ENCODE results near the gene FADS6. TPM values are rescaled to one million over a fixed set of nuclear protein-coding genes. Genes with fewer than 3 reads are reported as not detected.

The FADS6 gene
- total and polyA plus RNA-seq, 2 donors, result 0.48 to 0.96 TPM

GRCh38 chr17:74892013-74892841 is 1.2 kb downstream of the FADS6 start:
- WGBS, result 62% methylated on average over 20 of the region's 20 CpGs
- DNase-seq (ENCODE audit: extremely low spot score), result no peak
- H3K36me3 ChIP-seq (ENCODE audit: insufficient read depth), result no peaks in the 10 kb centered on the region
- no peak overlapping the region for H3K27ac ChIP-seq (ENCODE audit: low read depth)
- peaks cover 3% of the 10 kb centered on the region for H3K4me1 ChIP-seq (ENCODE audit: insufficient read depth)
- H3K4me3 ChIP-seq (ENCODE audit: low read depth, low read length), result peak overlapping the region; percentile 31

- H3K27ac ChIP-seq (ENCODE audit: low read depth), result no peak overlapping the region
- DNase-seq (ENCODE audit: extremely low spot score), result no peak
- 87% methylated on average over 7 of the region's 7 CpGs for WGBS
- H3K4me1 ChIP-seq (ENCODE audit: insufficient read depth), result peaks cover 3% of the 10 kb centered on the region
- no peaks in the 10 kb centered on the region for H3K36me3 ChIP-seq (ENCODE audit: insufficient read depth)
- no peak overlapping the region for H3K4me3 ChIP-seq (ENCODE audit: low read depth, low read length)
These were observed 2.9 kb downstream of the FADS6 start for GRCh38 chr17:74890554-74890953.

GRCh38 chr17:74888469-74888868 is 5.0 kb downstream of the FADS6 start:
- DNase-seq (ENCODE audit: extremely low spot score), result no peak
- Histone ChIP-seq H3K27ac (ENCODE audit: low read depth) (no peak overlapping the region), H3K36me3 (ENCODE audit: insufficient read depth) (no peaks in the 10 kb centered on the region), H3K4me3 (ENCODE audit: low read depth, low read length) (no peak overlapping the region), H3K4me1 (ENCODE audit: insufficient read depth) (peaks cover under 1% of the 10 kb centered on the region)
- WGBS, result 53% methylated on average over 13 of the region's 13 CpGs

GRCh38 chr17:74883241-74883745 is 10.1 kb downstream of the FADS6 start:
- WGBS, result 58% methylated on average over 15 of the region's 15 CpGs
- Histone ChIP-seq H3K27ac (ENCODE audit: low read depth) (no peak overlapping the region), H3K4me3 (ENCODE audit: low read depth, low read length) (no peak overlapping the region), H3K4me1 (ENCODE audit: insufficient read depth) (no peaks in the 10 kb centered on the region), H3K36me3 (ENCODE audit: insufficient read depth) (no peaks in the 10 kb centered on the region)
- DNase-seq (ENCODE audit: extremely low spot score), result no peak

- Histone ChIP-seq H3K4me3 (ENCODE audit: low read depth, low read length) (no peak overlapping the region), H3K4me1 (ENCODE audit: insufficient read depth) (no peaks in the 10 kb centered on the region), H3K27ac (ENCODE audit: low read depth) (no peak overlapping the region), H3K36me3 (ENCODE audit: insufficient read depth) (no peaks in the 10 kb centered on the region)
- no peak for DNase-seq (ENCODE audit: extremely low spot score)
- 66% methylated on average over 20 of the region's 20 CpGs for WGBS
These were observed 10.8 kb downstream of the FADS6 start for GRCh38 chr17:74882517-74883240.

GRCh38 chr17:74881073-74881472 is 12.4 kb downstream of the FADS6 start:
- H3K4me3 ChIP-seq (ENCODE audit: low read depth, low read length), result no peak overlapping the region
- DNase-seq (ENCODE audit: extremely low spot score), result no peak
- WGBS, result 64% methylated on average over 11 of the region's 11 CpGs

GRCh38 chr17:74879308-74879707 is 14.1 kb downstream of the FADS6 start:
- no peak overlapping the region for H3K27ac ChIP-seq (ENCODE audit: low read depth)
- 88% methylated on average over 16 of the region's 16 CpGs for WGBS
- no peak for DNase-seq (ENCODE audit: extremely low spot score)
- no peaks in the 10 kb centered on the region for H3K4me1 ChIP-seq (ENCODE audit: insufficient read depth)
- H3K36me3 ChIP-seq (ENCODE audit: insufficient read depth), result no peaks in the 10 kb centered on the region
- no peak overlapping the region for H3K4me3 ChIP-seq (ENCODE audit: low read depth, low read length)

More at GRCh38 chr17:74881073-74881472, 12.4 kb downstream of the FADS6 start:
- Histone ChIP-seq H3K36me3 (ENCODE audit: insufficient read depth) (no peaks in the 10 kb centered on the region), H3K4me1 (ENCODE audit: insufficient read depth) (no peaks in the 10 kb centered on the region), H3K27ac (ENCODE audit: low read depth) (no peak overlapping the region)

GRCh38 chr17:74878658-74879057 is 14.8 kb downstream of the FADS6 start:
- 62% methylated on average over 2 of the region's 2 CpGs for WGBS
- no peak overlapping the region for H3K4me3 ChIP-seq (ENCODE audit: low read depth, low read length)
- no peak for DNase-seq (ENCODE audit: extremely low spot score)
- no peak overlapping the region for H3K27ac ChIP-seq (ENCODE audit: low read depth)
- no peaks in the 10 kb centered on the region for H3K36me3 ChIP-seq (ENCODE audit: insufficient read depth)
- H3K4me1 ChIP-seq (ENCODE audit: insufficient read depth), result no peaks in the 10 kb centered on the region

- WGBS, result 45% methylated on average over 19 of the region's 19 CpGs
- Histone ChIP-seq H3K4me1 (ENCODE audit: insufficient read depth) (no peaks in the 10 kb centered on the region), H3K27ac (ENCODE audit: low read depth) (no peak overlapping the region), H3K36me3 (ENCODE audit: insufficient read depth) (no peaks in the 10 kb centered on the region), H3K4me3 (ENCODE audit: low read depth, low read length) (no peak overlapping the region)
- peak; percentile 42 for DNase-seq (ENCODE audit: extremely low spot score)
These were observed 15.6 kb downstream of the FADS6 start for GRCh38 chr17:74877592-74878548.

- Histone ChIP-seq H3K4me1 (ENCODE audit: insufficient read depth) (no peaks in the 10 kb centered on the region), H3K4me3 (ENCODE audit: low read depth, low read length) (no peak overlapping the region), H3K27ac (ENCODE audit: low read depth) (no peak overlapping the region), H3K36me3 (ENCODE audit: insufficient read depth) (no peaks in the 10 kb centered on the region)
- WGBS, result 47% methylated on average over 6 of the region's 6 CpGs
- DNase-seq (ENCODE audit: extremely low spot score), result no peak
These were observed 17.3 kb downstream of the FADS6 start for GRCh38 chr17:74875977-74876593.

GRCh38 chr17:74875155-74875976 is 18.1 kb downstream of the FADS6 start:
- H3K27ac ChIP-seq (ENCODE audit: low read depth), result no peak overlapping the region
- no peaks in the 10 kb centered on the region for H3K4me1 ChIP-seq (ENCODE audit: insufficient read depth)
- DNase-seq (ENCODE audit: extremely low spot score), result no peak
- 66% methylated on average over 5 of the region's 5 CpGs for WGBS
- H3K36me3 ChIP-seq (ENCODE audit: insufficient read depth), result no peaks in the 10 kb centered on the region
- H3K4me3 ChIP-seq (ENCODE audit: low read depth, low read length), result no peak overlapping the region

- Histone ChIP-seq H3K27ac (ENCODE audit: low read depth) (no peak overlapping the region), H3K36me3 (ENCODE audit: insufficient read depth) (no peaks in the 10 kb centered on the region), H3K4me1 (ENCODE audit: insufficient read depth) (no peaks in the 10 kb centered on the region), H3K4me3 (ENCODE audit: low read depth, low read length) (no peak overlapping the region)
- WGBS, result 98% methylated on average over 5 of the region's 5 CpGs
- no peak for DNase-seq (ENCODE audit: extremely low spot score)
These were observed 18.8 kb downstream of the FADS6 start for GRCh38 chr17:74874615-74875037.

All from urinary bladder (tissue), 4 donors.